ENCODE results near the gene KPNA4.

The KPNA4 gene

DNA sequence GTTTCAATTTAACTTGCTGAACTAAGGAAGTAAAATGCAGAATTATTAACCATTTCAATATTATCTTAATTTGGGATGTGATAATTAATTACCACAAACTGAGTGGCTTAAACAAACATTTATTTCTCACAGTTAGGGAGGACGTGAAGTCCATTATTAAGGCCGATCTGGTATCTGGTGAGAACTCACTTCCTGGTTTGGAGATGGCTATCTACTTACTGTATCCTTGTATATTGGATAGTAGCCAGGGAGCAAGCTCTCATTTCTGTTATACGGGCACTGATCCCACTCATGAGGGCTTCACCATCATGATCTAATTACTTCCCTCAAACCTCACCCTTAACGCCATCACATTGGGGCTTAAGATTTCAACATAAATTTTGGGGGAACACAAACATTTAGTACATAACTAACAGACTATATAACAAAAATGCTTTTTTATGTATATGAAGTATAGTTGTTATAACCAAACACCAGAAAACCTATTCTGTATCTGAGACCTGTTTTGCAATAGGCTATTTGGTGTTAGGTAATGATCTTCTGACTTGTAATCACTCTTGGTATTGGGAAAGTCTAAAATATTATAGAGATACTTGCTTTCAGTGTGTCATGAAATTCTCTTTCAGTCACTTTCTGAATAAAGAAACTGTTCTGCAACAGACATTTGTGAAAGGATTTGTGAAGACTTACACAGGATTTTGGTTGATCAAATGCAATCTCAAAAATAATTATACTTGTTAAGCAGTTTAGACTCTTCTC is 4.7 kb upstream of the KPNA4 start:
- TF ChIP-seq CTCF (IDR thresholded peaks at IDR 0.05; ENCODE audit: borderline replicate concordance, insufficient read depth, low read depth, low read length), result no peak
- no peak overlapping the region for H3K4me3 ChIP-seq (ENCODE audit: low read depth, low read length)

DNA sequence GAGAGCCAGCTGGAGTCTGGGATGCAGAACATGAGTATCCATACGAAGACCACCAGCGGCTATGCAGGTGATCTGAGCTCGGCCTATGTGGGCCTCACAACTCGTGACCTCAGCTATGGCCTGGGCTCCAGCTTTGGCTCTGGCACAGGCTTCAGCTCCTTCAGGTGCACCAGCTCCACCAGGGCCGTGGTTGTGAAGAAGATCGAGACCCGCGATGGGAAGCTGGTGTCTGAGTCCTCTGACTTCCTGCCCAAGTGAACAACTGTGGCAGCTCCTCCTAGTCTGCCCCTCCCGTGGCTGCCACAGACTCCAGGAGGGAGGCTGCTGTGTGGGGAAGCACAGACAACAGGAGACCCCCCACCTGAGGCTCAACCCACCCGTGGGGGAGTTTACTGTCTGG is 3.6 kb upstream of the KPNA4 start:
- no peak for TF ChIP-seq CTCF (IDR thresholded peaks at IDR 0.05; ENCODE audit: borderline replicate concordance, insufficient read depth, low read depth, low read length)
- no peak overlapping the region for H3K4me3 ChIP-seq (ENCODE audit: low read depth, low read length)

GRCh38 chr3:160567774-160568173 is 2.4 kb upstream of the KPNA4 start:
- TF ChIP-seq CTCF (IDR thresholded peaks at IDR 0.05; ENCODE audit: borderline replicate concordance, insufficient read depth, low read depth, low read length), result no peak
- no peak overlapping the region for H3K4me3 ChIP-seq (ENCODE audit: low read depth, low read length)

DNA sequence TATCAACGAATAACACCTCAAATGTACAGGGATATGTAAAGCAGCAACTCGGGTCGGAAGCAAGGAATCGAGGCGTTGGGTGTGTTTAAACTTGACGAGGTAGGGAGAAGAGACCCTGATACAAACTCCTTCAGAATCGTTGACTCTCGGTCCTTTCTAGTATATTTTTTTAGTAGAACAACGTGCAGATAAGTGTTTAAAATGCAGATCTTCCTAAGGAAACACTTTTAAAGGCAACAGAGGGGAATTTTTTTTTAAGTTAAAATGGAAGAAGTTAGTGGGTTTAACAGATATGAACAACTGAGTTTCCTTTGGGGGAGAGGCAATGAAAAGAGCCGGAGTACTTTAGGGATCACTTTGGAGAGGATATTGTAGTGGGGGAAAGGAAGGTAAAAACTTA is 1.1 kb upstream of the KPNA4 start:
- H3K4me3 ChIP-seq (ENCODE audit: low read depth, low read length), result peak overlapping the region; percentile 97
- no peak for TF ChIP-seq CTCF (IDR thresholded peaks at IDR 0.05; ENCODE audit: borderline replicate concordance, insufficient read depth, low read depth, low read length)

DNA sequence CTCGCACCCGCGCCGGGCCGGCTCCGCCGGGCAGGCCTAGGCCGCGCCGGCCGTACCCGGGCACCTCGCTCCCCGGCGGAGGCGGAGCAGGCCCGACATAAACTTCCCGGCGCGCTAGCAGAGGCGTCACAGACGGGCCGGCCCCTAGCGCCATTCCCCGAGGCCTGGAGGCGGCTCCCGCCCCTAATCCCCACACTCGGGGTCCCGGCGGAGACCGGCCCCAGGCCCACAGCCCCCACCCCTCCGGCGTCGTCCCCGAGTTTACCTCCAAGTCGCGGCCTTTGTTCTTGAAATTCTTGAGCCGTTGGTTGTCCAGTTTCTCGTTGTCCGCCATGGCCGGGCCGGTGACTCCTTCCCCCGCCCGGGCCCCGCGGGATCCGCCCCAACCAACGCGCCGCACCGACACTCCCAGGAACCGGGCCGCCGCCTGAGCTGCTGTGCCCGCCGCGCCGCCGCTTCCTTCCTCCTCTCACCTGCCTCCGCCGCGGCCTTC is 376 bp downstream of the KPNA4 start:
- TF ChIP-seq CTCF (IDR thresholded peaks at IDR 0.05; ENCODE audit: borderline replicate concordance, insufficient read depth, low read depth, low read length), result no peak

DNA sequence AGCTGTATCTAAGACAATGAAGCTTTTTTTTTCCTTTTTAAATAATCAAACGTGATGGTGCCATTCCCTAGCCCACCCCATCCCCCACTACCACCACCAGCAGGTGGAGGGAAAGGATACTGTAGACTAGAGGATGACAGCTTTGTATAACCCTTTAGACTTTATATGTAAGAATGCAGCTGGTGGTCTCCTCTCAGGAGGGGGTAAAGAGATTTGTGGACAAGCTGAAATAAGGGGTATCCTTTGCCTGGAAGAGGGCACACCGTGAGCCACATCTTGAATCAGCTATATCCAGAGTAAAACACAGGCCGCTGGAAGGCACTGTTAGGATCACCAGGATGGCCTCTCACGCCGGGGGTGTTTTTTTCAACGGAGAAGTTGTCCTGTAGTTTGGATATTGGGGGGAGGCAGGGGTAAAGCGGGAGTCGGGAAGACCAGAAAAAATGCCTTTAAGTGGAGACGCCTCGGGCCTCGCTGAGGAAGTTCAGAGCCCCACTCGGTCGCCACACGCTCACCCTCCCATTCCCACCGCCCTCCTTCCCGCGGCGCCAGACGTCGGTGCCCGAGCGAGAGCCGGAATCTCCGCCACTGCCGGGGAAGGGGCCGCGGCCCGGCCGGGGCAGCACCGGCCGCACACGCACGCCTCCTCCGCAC is 986 bp downstream of the KPNA4 start:
- TF ChIP-seq CTCF (IDR thresholded peaks at IDR 0.05; ENCODE audit: borderline replicate concordance, insufficient read depth, low read depth, low read length), result no peak

More for the DNA sequence above, 376 bp downstream of the KPNA4 start:
- peak overlapping the region; percentile 97 for H3K4me3 ChIP-seq (ENCODE audit: low read depth, low read length)

DNA sequence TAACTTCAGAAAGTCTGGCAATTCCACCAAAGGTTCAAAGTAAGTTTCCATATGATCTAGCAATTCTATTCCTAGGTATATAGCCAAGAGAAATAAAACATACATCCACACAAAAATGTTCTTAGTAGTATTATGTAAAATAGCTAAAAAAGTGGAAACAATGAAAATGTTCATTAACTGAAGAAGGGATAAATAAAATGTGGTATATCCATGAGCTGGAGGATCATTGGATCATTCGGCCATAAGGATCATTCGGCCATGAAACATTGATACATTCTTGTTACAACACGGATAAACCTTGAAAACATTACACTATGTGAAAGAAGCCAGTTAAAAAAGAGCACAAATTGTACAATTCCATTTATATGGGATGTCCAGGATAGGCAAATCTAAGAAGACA is 2.4 kb downstream of the KPNA4 start:
- no peak overlapping the region for H3K4me3 ChIP-seq (ENCODE audit: low read depth, low read length)
- no peak for TF ChIP-seq CTCF (IDR thresholded peaks at IDR 0.05; ENCODE audit: borderline replicate concordance, insufficient read depth, low read depth, low read length)

More for the DNA sequence above, 986 bp downstream of the KPNA4 start:
- H3K4me3 ChIP-seq (ENCODE audit: low read depth, low read length), result peak overlapping the region; percentile 97
